Effector memory CD4-positive, alpha-beta T cell (primary cell): Measurements from ENCODE around the gene CSPG4.
"Not testable (repeated sequence)": the region's sequence is repeated elsewhere in the genome, so short reads cannot be mapped to it uniquely, and the experiment has no call there.

Source experiments
- DNase-seq, 3 donors: peaks; one replicate each; pipeline ENCODE4 v3.0.0-alpha.2; 2020
- H3K27ac ChIP-seq: 2 replicates; pipeline ENCODE4 v1.7.0; 2013; ENCODE audit warnings: mild to moderate bottlenecking, low read length, moderate library complexity; ENCODE audit not compliant: insufficient read depth, poor library complexity, severe bottlenecking
- H3K27me3 ChIP-seq: replicated peaks from 2 replicates; pipeline ENCODE4 v1.7.0; 2013; ENCODE audit warnings: mild to moderate bottlenecking, low read length; ENCODE audit not compliant: insufficient read depth, control insufficient read depth, poor library complexity, severe bottlenecking
- H3K36me3 ChIP-seq: 2 replicates; pipeline ENCODE4 v1.7.0; 2013; ENCODE audit warnings: mild to moderate bottlenecking, low read length, moderate library complexity; ENCODE audit not compliant: control insufficient read depth, insufficient read depth
- H3K4me1 ChIP-seq: 2 replicates; pipeline ENCODE4 v1.7.0; 2013; ENCODE audit warnings: low read length, mild to moderate bottlenecking; ENCODE audit not compliant: control insufficient read depth, insufficient read depth, poor library complexity, severe bottlenecking
- H3K4me3 ChIP-seq: 2 replicates; pipeline ENCODE4 v1.7.0; 2013; ENCODE audit warnings: low read length, low read depth, mild to moderate bottlenecking; ENCODE audit not compliant: insufficient read depth, poor library complexity, severe bottlenecking
- H3K9me3 ChIP-seq: 2 replicates; pipeline ENCODE4 v1.7.0; 2013; ENCODE audit warnings: mild to moderate bottlenecking, low read length, moderate library complexity; ENCODE audit not compliant: control insufficient read depth

Gene CSPG4

DNA sequence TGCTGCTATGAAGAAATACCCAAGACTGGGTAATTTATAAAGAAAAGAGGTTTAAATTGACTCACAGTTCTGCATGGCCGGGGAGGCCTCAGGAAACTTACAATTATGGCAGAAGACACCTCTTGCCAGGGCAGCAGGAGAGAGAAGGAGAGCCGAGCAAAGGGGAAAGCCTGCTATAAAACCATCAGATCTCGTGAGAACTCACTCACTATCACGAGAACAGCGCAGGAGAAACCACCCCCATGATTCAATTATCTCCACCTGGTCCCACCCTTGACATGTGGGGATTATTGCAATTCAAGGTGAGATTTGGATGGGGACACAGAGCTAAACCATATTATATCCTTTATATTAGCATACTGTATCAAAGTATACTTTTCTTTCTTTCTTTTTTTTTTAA lies 42.2 kb upstream of the CSPG4 start:
- H3K9me3 ChIP-seq, H3K27me3 ChIP-seq, H3K4me1 ChIP-seq, H3K27ac ChIP-seq, H3K4me3 ChIP-seq, H3K36me3 ChIP-seq, DNase-seq: not testable (repeated sequence)

DNA sequence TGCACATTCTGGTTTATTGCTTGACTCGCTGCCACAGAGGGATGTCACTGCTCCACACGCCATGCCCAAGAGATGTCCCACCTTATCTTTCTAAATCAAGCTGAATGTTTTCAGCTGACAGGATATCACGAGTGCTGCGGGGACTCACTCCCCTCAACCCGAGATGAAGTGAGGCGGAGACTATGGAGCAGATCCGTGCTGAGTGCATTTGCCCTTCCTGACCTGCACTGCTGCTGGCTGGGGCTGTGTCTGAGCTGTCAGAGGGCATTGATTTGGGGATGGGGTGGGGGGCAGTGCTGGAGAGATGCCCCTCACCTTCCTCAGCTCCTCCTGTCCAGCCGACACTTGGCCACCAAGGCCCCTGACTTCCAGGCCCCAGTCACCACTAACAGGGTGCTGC lies 40.5 kb upstream of the CSPG4 start:
- DNase-seq: no peak
- Histone ChIP-seq H3K36me3 (no peaks in the 10 kb centered on the region), H3K4me3 (no peak overlapping the region)

DNA sequence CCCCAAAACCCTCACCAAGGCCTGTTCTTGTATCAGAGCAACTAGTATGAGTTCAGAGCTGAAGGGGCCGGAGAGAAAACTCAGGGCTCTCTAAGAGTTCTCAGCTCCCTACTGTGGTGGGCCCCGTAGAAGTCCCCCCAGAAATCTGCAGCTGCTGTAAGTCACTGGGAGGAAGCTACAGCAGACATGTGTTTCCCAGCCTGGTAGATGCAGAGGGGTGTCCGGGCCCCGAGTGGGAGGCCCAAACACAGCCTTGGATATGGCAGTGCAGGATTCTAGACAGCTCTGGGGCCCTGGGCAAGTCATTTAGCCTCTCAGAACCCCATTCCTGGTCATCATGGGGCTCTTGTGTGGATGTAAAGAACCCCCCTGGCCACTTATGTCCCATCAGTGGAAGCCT lies 39.2 kb upstream of the CSPG4 start:
- no peak overlapping the region for H3K27ac ChIP-seq
- H3K36me3 ChIP-seq: no peaks in the 10 kb centered on the region
- H3K4me3 ChIP-seq: no peak overlapping the region
- H3K27me3 ChIP-seq: no peaks in the 10 kb centered on the region
- no peaks in the 10 kb centered on the region for H3K9me3 ChIP-seq
- no peak for DNase-seq
- H3K4me1 ChIP-seq: peaks cover 5% of the 10 kb centered on the region

More for the DNA sequence above, 40.5 kb upstream of the CSPG4 start:
- Histone ChIP-seq H3K27me3 (no peaks in the 10 kb centered on the region), H3K27ac (no peak overlapping the region), H3K4me1 (peaks cover 5% of the 10 kb centered on the region), H3K9me3 (no peaks in the 10 kb centered on the region)

DNA sequence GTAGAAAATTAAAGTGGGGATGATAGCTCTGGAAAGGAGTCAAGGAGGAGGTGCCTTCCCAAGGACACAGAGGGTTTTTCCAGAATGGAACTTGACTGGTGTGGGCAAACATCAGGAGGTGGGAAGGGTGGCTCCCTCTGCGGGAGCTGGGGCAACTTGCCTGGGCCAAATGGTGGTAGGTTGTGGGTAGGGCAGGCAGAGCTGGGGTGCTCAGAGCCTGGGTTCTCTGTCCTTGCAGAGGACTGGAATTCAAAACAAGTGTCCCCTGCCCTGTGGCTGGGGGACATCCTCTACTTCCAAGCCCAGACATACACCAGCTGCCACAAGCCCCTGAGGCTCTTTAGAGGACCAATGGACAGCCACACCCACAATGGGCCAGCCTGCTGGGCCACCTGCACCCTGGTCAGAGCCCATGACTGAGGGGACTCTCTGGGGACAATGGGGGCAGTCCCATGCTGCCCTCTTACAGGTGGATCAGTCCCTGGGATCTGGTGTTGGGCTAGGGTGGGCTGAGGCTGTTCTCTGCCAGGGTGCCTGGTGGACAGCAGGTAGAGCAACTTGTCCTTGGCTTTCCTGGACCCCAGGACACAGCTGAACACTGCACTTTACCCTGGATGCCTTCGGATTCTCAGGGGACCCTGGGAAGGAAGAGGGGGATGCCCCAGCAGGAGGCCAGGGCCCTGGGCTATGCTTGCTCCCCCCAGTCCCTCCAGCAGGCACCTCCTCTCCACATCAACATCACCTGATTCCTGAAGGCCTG lies 38.6 kb upstream of the CSPG4 start:
- H3K4me1 ChIP-seq: peaks cover 5% of the 10 kb centered on the region
- H3K36me3 ChIP-seq: no peaks in the 10 kb centered on the region
- no peak overlapping the region for H3K4me3 ChIP-seq
- no peaks in the 10 kb centered on the region for H3K9me3 ChIP-seq
- no peak for DNase-seq
- no peaks in the 10 kb centered on the region for H3K27me3 ChIP-seq
- no peak overlapping the region for H3K27ac ChIP-seq

DNA sequence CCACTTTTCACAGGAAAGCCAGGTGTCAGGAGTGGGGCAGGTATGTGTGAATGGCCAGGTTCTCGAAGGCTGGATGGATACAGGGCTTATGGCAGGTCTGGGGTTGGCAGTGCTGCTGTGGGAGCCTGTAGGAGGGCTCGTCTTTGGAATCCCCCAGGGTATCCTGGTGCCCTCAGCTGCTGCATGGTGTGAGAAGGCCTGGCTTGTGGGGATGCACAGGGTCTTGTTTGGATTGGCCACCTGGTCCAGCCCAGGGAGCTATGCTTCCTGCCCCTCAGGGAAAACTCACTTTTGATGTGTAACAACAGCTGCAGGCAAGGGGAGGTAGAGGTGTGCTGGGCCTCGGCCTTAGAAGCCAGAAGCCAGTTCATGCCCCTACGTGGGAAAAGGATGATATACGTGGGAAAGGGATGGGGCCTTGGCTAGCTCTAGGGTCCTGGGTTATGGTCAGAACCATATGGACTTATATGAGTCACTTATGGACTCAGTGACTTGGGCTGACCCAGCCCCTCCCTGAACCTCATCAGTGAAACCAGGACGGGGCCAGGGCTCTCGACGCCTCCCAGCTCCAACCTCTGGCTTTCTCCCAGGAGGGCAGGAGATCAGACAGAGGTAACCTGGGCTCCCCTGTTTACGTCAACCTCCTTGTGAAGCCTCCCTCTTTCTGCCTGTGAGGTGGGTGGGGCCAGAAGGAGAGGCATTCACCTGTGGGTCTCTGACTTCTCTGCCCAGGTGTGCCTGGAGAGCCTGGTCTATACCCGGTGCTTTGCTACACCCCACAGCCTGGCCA lies 37.8 kb upstream of the CSPG4 start:
- H3K9me3 ChIP-seq: no peaks in the 10 kb centered on the region
- H3K27me3 ChIP-seq: no peaks in the 10 kb centered on the region

DNA sequence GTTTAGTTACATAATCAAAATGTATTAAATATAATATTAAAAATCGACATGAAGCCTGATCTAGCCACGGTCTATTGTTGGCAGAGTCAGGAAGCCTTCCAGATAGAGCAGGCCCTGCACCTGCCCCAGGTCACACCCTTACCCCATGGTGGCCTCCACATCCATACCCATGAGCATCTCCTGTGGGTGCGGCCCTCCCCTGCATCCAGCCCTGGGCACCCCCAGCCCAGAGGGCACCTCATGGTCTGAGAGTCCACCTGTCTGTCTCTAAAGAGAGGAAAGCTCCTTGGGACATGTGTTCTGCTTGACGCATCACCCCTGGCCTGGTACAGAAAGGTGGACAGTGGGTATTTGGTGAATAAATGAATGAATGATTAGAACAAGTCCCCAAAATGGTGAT lies 37.2 kb upstream of the CSPG4 start:
- no peak overlapping the region for H3K27ac ChIP-seq
- DNase-seq: no peak

More for the DNA sequence above, 37.8 kb upstream of the CSPG4 start:
- Histone ChIP-seq H3K4me1 (peaks cover 5% of the 10 kb centered on the region), H3K36me3 (no peaks in the 10 kb centered on the region), H3K27ac (no peak overlapping the region), H3K4me3 (no peak overlapping the region)
- no peak for DNase-seq

DNA sequence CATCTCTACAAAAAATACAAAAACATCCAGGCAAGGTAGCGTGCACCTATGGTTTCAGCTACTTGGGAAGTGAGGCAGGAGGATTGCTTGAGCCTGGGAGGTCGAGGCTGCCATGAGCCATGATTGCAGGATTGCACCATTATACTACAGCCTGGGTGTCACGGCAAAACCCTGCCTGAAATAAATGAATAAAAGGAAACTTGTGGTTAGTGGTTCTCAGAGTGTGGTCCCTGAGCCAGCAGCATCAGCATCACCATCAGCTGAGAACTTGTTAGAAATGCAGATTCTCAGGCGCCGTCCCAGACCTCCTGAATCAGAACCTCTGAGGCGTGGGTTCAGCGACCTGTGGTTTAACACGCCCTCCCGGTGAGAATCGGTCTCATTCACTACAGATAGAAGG lies 36.2 kb upstream of the CSPG4 start:
- H3K4me3 ChIP-seq, H3K4me1 ChIP-seq, DNase-seq, H3K27ac ChIP-seq, H3K27me3 ChIP-seq, H3K36me3 ChIP-seq, H3K9me3 ChIP-seq: not testable (repeated sequence)

More for the DNA sequence above, 37.2 kb upstream of the CSPG4 start:
- no peaks in the 10 kb centered on the region for H3K36me3 ChIP-seq
- H3K4me1 ChIP-seq: peaks cover 5% of the 10 kb centered on the region
- H3K27me3 ChIP-seq: no peaks in the 10 kb centered on the region
- H3K9me3 ChIP-seq: no peaks in the 10 kb centered on the region
- H3K4me3 ChIP-seq: no peak overlapping the region

DNA sequence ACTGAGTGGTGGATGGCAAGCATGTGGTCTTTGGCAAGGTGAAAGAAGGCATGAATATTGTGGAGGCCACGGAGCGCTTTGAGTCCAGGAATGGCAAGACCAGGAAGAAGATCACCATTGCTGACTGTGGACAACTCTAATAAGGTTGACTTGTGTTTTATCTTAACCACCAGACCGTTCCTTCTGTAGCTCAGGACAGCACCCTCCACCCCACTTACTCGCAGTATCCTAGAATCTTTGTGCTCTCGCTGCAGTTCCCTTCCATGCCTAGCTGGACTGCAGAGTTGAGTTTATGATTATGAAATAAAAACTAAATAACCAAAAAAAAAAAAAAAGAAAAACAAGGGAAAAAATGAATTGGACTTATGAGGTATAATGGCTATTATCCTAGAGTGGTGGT lies 34.5 kb upstream of the CSPG4 start:
- not testable (repeated sequence) for H3K9me3 ChIP-seq, H3K27me3 ChIP-seq, H3K4me1 ChIP-seq, H3K36me3 ChIP-seq, H3K4me3 ChIP-seq, H3K27ac ChIP-seq, DNase-seq

DNA sequence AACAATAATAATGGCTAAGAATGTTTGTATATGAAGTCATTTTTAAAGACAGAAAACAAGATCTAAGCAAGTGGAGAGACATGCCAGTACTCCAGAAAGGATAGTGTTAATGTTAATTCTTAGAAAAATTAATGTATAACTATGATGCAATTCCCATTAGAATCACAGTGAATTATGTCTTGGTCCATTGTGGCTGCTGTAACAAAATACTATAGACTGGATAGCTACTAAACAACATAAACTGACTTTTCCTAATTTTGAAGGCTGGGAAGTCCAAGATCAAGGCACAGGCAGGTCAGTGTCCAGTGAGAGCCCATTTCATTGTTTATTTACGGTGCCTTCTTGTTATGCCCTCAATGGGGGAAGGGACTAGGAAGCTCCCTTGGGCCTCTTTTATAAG lies 32.7 kb upstream of the CSPG4 start:
- H3K4me1 ChIP-seq: peaks cover 5% of the 10 kb centered on the region
- no peak overlapping the region for H3K4me3 ChIP-seq
- no peaks in the 10 kb centered on the region for H3K9me3 ChIP-seq
- no peak for DNase-seq
- no peak overlapping the region for H3K27ac ChIP-seq
- no peaks in the 10 kb centered on the region for H3K27me3 ChIP-seq
- no peaks in the 10 kb centered on the region for H3K36me3 ChIP-seq

DNA sequence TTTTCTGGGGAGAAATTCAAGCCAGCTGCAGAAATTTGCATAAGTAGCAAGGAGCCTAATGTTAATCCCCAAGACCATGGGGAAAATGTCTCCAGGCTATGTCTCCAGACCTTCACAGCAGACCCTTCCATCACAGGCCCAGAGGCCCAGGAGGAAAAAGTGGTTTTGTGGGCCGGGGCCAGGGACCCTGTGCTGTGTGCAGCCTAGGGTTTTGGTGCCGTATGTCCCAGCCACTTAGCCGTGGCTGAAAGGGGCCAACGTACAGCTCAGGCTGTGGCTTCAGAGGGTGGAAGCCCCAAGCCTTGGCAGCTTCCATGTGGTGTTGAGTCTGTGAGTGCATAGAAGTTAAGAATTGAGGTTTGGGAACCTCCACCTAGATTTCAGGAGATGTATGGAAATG lies 29.7 kb upstream of the CSPG4 start:
- H3K27me3 ChIP-seq, H3K9me3 ChIP-seq, H3K27ac ChIP-seq, DNase-seq, H3K4me3 ChIP-seq, H3K36me3 ChIP-seq: not testable (repeated sequence)
- H3K4me1 ChIP-seq: peaks cover 11% of the 10 kb centered on the region
